ENCODE data around the gene LRRTM2.

- TF ChIP-seq POLR2A (IDR thresholded peaks at IDR 0.05; ENCODE audit: low read length) (no peak), GATA1 (IDR thresholded peaks at IDR 0.05; ENCODE audit: low read depth, low read length) (no peak)
These were observed 3.5 kb upstream of the LRRTM2 start for GRCh38 chr5:138878437-138879235.
